GM21576 (cell line): ENCODE measurements around the gene ANKFN1.
"Not testable (repeated sequence)": the region's sequence is repeated elsewhere in the genome, so short reads cannot be mapped to it uniquely, and the experiment has no call there.

Experiments used
- ATAC-seq: cut with Tn5 transposase; IDR thresholded peaks from one replicate; pipeline ENCODE4 v1.9.1; 2021; ENCODE audit warnings: mild to moderate bottlenecking, moderate library complexity; ENCODE audit not compliant: unreplicated experiment

The ANKFN1 gene

DNA sequence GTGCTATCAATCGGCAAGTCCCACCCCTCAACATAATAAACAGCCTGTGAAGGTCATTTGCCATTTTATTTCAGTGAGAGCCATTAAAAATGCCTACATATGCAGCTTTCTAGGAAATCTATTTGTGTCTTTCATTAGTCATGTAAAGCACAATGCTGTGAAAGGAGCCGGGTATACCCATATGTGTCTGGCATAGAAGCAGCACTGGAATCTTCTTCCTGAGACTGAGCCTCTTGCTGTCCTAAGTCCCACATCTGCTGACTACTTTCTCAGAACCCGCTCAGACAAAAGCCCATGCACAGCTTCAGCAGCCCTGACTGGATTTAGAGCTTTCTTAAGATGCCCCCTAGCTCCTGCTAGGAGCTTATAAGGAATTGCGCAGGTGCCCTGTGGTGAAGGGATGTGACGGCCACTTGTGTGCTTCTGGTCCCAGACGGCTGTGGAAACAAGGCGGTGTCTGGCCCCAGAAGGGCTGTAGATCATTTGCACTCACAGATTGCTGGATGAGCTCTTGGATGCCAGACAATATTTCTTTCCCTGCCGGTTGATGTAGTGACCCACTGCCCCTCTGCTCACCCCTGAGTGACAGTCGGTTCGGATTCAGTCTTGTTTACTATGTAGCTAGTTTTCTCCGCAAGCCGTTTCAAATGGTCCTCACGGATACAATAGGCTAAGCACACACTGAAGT is 172.2 kb downstream of the ANKFN1 start:
- ATAC-seq, result no peak

DNA sequence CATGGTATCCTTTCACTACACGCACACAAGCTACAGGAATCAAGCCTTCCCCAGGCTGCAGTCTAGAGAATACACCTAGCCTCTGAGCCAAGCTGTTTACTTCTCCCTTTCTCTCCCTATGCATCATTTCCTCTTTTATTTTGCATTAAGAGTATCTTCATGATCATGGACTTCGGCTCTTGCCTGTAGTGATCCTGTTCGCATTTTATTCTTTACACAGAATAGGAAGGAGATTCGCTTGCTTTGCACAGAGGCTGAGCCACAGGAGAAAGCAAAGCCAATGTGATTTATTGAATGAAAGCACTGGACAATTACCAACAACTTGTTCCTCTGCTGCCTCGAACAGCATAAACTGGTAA is 172.7 kb downstream of the ANKFN1 start:
- no peak for ATAC-seq

DNA sequence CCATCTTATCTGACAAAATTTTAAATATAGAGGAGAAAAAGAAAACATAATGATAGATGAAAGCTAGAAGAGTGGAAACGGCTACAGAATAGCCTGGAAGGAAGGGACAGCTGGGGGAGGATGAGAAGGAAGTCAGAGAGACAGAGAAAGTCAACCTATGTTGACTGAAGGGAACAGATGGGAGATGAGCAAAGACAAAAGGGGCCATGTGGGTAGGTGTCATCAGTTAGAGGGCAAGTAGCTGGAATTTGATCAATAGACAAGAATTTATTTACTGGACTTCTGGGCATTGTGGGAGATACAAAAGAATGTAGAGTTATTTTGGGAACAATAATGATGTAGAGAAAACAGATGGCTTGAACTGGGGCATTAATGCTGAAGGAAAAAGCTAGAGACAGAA is 194.4 kb downstream of the ANKFN1 start:
- no peak for ATAC-seq

GRCh38 chr17:56350592-56350991 is 197.3 kb downstream of the ANKFN1 start:
- no peak for ATAC-seq

GRCh38 chr17:56351675-56352074 is 198.4 kb downstream of the ANKFN1 start:
- ATAC-seq, result no peak

- no peak for ATAC-seq
These were observed 205.4 kb downstream of the ANKFN1 start for GRCh38 chr17:56358651-56359050.

DNA sequence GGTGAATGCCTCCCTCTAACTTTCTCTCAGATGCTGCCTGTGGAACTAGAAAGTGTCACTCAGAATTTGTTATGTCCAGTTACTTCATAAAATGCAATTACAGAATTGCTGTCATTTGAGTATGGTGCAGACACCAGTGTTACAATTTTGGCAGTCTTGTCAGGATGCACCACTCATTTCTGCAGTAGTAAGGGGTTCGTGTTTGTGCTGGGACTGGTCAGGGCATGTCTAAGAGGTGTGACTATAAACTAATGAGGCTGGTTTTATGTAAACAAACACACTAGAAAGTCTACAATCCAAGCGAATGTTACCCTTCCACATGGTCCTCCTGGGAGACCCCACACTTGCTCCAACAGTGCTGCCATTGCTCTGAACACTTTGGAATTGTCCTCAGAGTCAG is 206.2 kb downstream of the ANKFN1 start:
- ATAC-seq, result no peak

DNA sequence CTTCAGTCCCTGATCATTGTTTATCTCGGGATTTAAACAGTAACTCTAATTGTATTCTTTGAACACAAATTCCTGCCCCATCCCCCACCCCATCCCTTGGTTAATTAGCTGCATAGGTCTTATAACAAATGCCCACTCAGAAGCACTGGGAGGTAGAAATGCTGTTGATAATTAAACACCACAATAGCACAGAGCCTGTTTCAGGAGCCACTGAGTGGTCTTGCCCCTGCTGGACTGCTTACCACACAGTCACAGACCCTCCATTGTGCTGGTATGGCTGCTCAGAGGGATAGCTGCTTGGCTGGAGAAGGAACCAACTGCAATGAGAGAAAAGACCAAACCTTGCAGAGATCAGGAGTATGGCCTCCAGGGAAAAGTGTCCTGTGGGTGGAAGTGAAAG is 214.1 kb downstream of the ANKFN1 start:
- ATAC-seq, result no peak

- ATAC-seq, result no peak
These were observed 220.9 kb downstream of the ANKFN1 start for GRCh38 chr17:56373981-56374833.

DNA sequence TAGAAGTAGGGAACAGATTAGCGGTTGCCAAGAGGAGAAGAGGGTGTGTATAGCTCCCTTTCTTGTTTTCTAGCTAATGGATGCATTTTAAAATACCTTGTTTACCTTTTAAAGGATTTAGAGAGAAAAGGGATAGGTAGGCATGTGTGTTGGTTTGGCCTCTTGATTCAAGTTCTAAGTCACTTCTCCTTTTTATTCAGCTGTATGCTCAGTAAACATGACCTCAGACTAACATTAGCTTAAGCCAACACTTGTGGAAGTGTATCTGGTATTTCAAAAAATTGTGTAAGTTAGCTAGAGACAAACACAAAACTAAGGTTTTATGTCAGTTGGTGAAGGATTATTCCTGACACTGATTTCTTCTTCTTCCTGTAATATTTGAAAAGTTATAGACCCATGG is 236.1 kb downstream of the ANKFN1 start:
- no peak for ATAC-seq

- no peak for ATAC-seq
These were observed 239.0 kb downstream of the ANKFN1 start for GRCh38 chr17:56392321-56392720.

- no peak for ATAC-seq
These were observed 239.9 kb downstream of the ANKFN1 start for GRCh38 chr17:56393156-56393555.

GRCh38 chr17:56395787-56396186 is 242.5 kb downstream of the ANKFN1 start:
- ATAC-seq, result no peak

DNA sequence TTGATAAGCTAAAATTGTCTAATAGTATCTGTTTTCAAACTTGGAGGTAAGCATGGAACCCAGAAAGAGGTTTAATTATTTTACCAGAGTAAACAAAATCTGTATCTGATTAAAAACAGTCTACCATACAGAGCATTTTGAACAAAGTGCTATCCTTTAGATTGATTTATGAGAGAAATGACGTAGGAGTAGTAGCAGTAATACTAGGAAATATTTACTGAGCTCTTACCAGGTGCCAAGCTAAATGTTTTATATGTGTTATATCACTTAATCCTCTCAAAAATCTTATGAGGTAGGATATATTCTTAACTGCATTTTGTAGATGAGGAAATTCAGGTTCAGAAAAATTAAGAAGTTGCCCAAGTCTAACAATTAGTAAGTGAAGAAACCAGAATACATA is 253.8 kb downstream of the ANKFN1 start:
- no peak for ATAC-seq

DNA sequence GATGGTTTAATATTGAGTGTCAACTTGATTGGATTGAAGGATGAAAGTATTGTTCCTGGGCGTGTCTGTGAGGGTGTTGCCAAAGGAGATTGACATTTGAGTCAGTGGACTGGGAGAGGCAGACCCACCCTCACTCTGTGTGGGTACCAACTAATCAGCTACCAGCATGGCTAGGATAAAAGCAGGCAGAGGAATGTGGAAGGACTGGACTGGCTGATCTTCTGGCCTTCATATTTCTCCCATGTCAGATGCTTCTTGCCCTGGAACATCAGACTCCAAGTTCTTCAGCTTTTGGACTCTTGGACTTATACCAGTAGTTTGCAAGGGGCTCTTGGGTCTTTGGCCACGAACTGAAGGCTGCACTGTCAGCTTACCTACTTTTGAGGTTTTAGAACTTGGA is 259.1 kb downstream of the ANKFN1 start:
- not testable (repeated sequence) for ATAC-seq

GRCh38 chr17:56416682-56417351 is 263.5 kb downstream of the ANKFN1 start:
- no peak for ATAC-seq

- ATAC-seq, result no peak
These were observed 270.7 kb downstream of the ANKFN1 start for GRCh38 chr17:56424005-56424404.

GRCh38 chr17:56424543-56425044 is 271.3 kb downstream of the ANKFN1 start:
- no peak for ATAC-seq

DNA sequence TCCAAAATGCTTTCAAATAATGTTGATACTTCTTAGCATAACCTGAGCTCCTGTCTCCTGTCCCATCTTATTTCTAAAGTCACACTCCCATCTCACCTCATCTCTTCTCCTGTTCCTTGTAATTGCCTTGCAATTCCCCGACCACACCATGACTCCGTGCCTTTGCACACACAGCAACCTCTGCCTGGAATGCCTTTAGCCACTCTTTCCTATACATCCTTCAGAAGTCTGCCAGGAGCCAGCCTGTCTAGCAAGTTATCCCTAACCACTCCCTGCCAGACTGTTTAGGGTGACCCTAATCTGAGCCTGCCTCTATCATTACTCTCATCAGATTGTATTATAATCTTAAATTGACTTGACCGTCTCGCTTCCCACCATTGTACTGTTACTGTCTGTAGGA is 272.2 kb downstream of the ANKFN1 start:
- no peak for ATAC-seq

DNA sequence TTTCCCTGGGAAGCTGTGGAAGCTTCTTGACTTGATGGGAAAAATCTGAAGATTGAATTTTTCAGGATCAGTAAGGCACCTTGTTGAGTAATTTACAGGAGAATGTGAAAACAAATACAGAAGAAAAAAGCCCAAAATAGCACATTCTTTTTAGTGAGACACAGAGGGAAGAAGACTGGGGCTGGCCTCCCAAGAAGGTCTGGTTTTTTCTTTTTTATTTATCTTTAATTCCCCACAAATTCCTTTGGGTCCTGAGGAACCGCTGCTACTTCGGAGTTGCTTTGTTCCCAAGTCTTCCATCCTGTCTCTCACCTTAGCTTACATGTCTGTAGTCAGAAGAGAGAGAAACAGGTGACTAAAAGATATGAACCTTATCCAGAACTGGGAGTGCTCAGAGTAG is 273.6 kb downstream of the ANKFN1 start:
- ATAC-seq, result no peak

GRCh38 chr17:56431736-56432135 is 278.5 kb downstream of the ANKFN1 start:
- ATAC-seq, result no peak

DNA sequence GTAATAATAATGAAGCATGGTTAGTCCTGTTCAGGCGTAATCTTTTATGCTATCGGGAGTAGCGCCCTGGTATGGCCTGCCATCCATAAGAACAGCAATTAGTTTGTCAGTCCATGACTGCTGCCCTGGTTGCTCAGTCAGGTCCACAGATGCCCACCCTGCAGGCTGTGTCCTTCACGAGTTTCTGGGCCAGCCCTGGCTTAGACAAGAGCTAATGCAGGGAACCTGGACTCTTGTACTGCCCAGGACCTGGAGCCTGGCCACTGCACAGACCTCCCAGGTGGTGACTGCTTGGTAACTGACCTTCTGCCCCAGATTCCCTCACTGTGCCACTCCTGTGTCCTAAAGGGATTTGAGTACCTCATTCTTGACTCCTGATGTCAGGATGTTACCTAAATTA is 279.2 kb downstream of the ANKFN1 start:
- ATAC-seq, result no peak
